NCI-H526 treated with DMSO at 0.1 percent for 48 hours (cell line): ENCODE results near the gene RABGAP1L.
"Not testable (repeated sequence)": the region's sequence is repeated elsewhere in the genome, so short reads cannot be mapped to it uniquely, and the experiment has no call there.

Experiments used
- DNase-seq: peaks from one replicate; lab custom pipeline; 2025; lab: John Stamatoyannopoulos, UW

Gene RABGAP1L

GRCh38 chr1:174159252-174160108, at the start of gene RABGAP1L:
Gene RABGAP1L (plus strand): TSS chr1:174159520.
- peak; percentile 98 for DNase-seq

- DNase-seq, result no peak
Measured at GRCh38 chr1:174110053-174110452, 49.3 kb upstream of the RABGAP1L start.

- no peak for DNase-seq
Measured at GRCh38 chr1:174112489-174113162, 46.7 kb upstream of the RABGAP1L start.

GRCh38 chr1:174114106-174114505, 45.2 kb upstream of the RABGAP1L start:
- no peak for DNase-seq

- DNase-seq, result peak; percentile 50
Measured at GRCh38 chr1:174114788-174115448, 44.4 kb upstream of the RABGAP1L start.

- no peak for DNase-seq
Measured at GRCh38 chr1:174116042-174116441, 43.3 kb upstream of the RABGAP1L start.

- no peak for DNase-seq
Measured at GRCh38 chr1:174118751-174119150, 40.6 kb upstream of the RABGAP1L start.

- not testable (repeated sequence) for DNase-seq
Measured at GRCh38 chr1:174122318-174122717, 37.0 kb upstream of the RABGAP1L start.

GRCh38 chr1:174123843-174124242, 35.5 kb upstream of the RABGAP1L start:
- DNase-seq, result no peak

GRCh38 chr1:174127176-174127575, 32.1 kb upstream of the RABGAP1L start:
- DNase-seq, result not testable (repeated sequence)

GRCh38 chr1:174131032-174131638, 28.2 kb upstream of the RABGAP1L start:
- DNase-seq, result no peak

GRCh38 chr1:174134003-174134659, 25.2 kb upstream of the RABGAP1L start:
- DNase-seq, result no peak

- no peak for DNase-seq
Measured at GRCh38 chr1:174135211-174135610, 24.1 kb upstream of the RABGAP1L start.

GRCh38 chr1:174136714-174137113, 22.6 kb upstream of the RABGAP1L start:
- no peak for DNase-seq

GRCh38 chr1:174142836-174143235, 16.5 kb upstream of the RABGAP1L start:
- DNase-seq, result no peak

GRCh38 chr1:174143727-174144396, 15.5 kb upstream of the RABGAP1L start:
- not testable (repeated sequence) for DNase-seq

GRCh38 chr1:174144397-174144783, 14.9 kb upstream of the RABGAP1L start:
- DNase-seq, result not testable (repeated sequence)

GRCh38 chr1:174149216-174149615, 10.1 kb upstream of the RABGAP1L start:
- DNase-seq, result no peak

- DNase-seq, result no peak
Measured at GRCh38 chr1:174150499-174150898, 8.8 kb upstream of the RABGAP1L start.

GRCh38 chr1:174152427-174152826, 6.9 kb upstream of the RABGAP1L start:
- DNase-seq, result no peak
